ENCODE results near the gene NCAPG2.

NCAPG2 gene

GRCh38 chr7:158592541-158592940 is 112.1 kb downstream of the NCAPG2 start:
- no peak for DNase-seq

- DNase-seq = no peak
Observed at GRCh38 chr7:158591944-158592343, 112.7 kb downstream of the NCAPG2 start.

GRCh38 chr7:158590181-158590530 is 114.4 kb downstream of the NCAPG2 start:
- no peak for DNase-seq

GRCh38 chr7:158589653-158590052 is 115.0 kb downstream of the NCAPG2 start:
- no peak for DNase-seq

GRCh38 chr7:158588878-158589442 is 115.6 kb downstream of the NCAPG2 start:
- DNase-seq = no peak

- peak in 1 of 4 experiments; percentile 25 for DNase-seq
Observed at GRCh38 chr7:158588085-158588877, 116.3 kb downstream of the NCAPG2 start.

GRCh38 chr7:158587162-158588084 is 117.2 kb downstream of the NCAPG2 start, which contains the start of gene PTPRN2:
Gene PTPRN2 (minus strand): TSS chr7:158587823.
- peak; percentile 70 to 92 (median 82) for DNase-seq

GRCh38 chr7:158586499-158587161 is 118.0 kb downstream of the NCAPG2 start:
- DNase-seq = no peak

- no peak for DNase-seq
Observed at GRCh38 chr7:158585721-158586498, 118.7 kb downstream of the NCAPG2 start.

- no peak for DNase-seq
Observed at GRCh38 chr7:158584407-158584806, 120.2 kb downstream of the NCAPG2 start.

GRCh38 chr7:158583810-158584209 is 120.8 kb downstream of the NCAPG2 start:
- no peak for DNase-seq

- no peak for DNase-seq
Observed at GRCh38 chr7:158583143-158583542, 121.5 kb downstream of the NCAPG2 start.

- no peak for DNase-seq
Observed at GRCh38 chr7:158582089-158582456, 122.5 kb downstream of the NCAPG2 start.

GRCh38 chr7:158581440-158582088 is 123.0 kb downstream of the NCAPG2 start:
- DNase-seq = no peak

Data from suppressor macrophage (primary cell).